PFSK-1 (cell line): ENCODE results near the gene SIL1.

ENCODE experiments used
- FOXP2 ChIP-seq: optimal IDR thresholded peaks from 2 replicates; pipeline ENCODE3; 2011; ENCODE audit warnings: borderline replicate concordance, control low read depth, inconsistent platforms; ENCODE audit not compliant: insufficient read depth; ENCODE audit errors: extremely low read length, extremely low read depth
- SIN3A ChIP-seq: IDR thresholded peaks from 2 replicates; pipeline ENCODE4 v1.6.1; 2012; ENCODE audit warnings: mild to moderate bottlenecking, low read length, moderate library complexity, borderline replicate concordance; ENCODE audit not compliant: insufficient read depth
- TF ChIP-seq, protein P1 (sequence below), 2 experiments: IDR thresholded peaks; 2 replicates each; pipeline versions ENCODE4 v1.6.1 to v1.8.0; 2011 to 2012; ENCODE audit warnings: low read depth in 2 of 2, low read length in 2 of 2, control low read depth in 1 of 2, inconsistent platforms in 1 of 2, mild to moderate bottlenecking in 1 of 2, moderate library complexity in 1 of 2; ENCODE audit not compliant: insufficient read depth in 1 of 2

DNA sequence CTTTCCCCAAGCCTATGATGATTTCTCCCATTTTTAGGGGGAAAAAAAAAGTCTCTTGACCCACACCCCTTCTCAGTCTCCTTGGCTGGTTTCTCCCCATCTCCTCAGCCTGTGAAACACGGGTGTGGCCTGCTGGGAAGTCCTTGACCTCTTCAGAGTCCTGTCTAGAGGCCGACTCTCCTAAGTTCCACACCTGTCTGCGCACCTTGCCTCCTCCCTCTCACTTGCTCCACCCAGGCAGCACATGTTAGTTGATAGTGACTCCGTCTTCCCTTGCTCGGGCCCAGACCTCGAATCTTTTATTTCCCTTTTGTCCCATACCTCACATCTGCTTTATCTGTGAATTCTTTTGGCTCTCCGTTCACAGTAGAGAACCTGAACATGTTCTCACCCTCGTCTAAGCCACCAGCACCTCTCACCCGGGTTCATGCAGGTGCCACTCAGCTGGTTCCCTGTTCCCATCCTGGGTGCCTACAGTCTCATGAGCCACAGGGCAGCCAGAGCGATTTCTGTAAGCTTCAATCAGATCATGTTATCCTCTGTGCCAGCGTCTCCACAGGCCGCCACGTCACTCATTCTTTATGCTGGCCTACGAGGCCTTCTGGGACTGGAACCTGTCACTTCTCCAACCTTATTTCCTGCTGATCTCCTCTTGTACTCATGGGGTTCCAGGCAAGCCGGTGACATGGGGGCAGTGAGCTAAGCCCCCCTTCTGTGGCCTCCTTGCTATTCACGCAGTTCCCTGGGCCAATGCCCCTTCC, 271.3 kb downstream of the SIL1 start:
- TF ChIP-seq, protein P1, sequence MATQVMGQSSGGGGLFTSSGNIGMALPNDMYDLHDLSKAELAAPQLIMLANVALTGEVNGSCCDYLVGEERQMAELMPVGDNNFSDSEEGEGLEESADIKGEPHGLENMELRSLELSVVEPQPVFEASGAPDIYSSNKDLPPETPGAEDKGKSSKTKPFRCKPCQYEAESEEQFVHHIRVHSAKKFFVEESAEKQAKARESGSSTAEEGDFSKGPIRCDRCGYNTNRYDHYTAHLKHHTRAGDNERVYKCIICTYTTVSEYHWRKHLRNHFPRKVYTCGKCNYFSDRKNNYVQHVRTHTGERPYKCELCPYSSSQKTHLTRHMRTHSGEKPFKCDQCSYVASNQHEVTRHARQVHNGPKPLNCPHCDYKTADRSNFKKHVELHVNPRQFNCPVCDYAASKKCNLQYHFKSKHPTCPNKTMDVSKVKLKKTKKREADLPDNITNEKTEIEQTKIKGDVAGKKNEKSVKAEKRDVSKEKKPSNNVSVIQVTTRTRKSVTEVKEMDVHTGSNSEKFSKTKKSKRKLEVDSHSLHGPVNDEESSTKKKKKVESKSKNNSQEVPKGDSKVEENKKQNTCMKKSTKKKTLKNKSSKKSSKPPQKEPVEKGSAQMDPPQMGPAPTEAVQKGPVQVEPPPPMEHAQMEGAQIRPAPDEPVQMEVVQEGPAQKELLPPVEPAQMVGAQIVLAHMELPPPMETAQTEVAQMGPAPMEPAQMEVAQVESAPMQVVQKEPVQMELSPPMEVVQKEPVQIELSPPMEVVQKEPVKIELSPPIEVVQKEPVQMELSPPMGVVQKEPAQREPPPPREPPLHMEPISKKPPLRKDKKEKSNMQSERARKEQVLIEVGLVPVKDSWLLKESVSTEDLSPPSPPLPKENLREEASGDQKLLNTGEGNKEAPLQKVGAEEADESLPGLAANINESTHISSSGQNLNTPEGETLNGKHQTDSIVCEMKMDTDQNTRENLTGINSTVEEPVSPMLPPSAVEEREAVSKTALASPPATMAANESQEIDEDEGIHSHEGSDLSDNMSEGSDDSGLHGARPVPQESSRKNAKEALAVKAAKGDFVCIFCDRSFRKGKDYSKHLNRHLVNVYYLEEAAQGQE (IDR thresholded peaks at IDR 0.05; ENCODE audit: insufficient read depth in 1 of 2, low read depth in 2 of 2, low read length in 2 of 2), result no peak
- TF ChIP-seq SIN3A (no peak), FOXP2 (no peak)
